Measurements from ENCODE around the gene JOSD1. TPM values are rescaled to one million over a fixed set of nuclear protein-coding genes. Genes with fewer than 3 reads are reported as not detected.
A peak's percentile ranks its signal among the peaks of the same experiment; 100 is the strongest.

The JOSD1 gene
- total and polyA plus RNA-seq, 10 of the 15 experiments (the other 5 are each of a cell fraction or from before 2014, with no cell fraction given): 6.2 to 54.6 (median 40.5) TPM

- TF ChIP-seq, protein P1, sequence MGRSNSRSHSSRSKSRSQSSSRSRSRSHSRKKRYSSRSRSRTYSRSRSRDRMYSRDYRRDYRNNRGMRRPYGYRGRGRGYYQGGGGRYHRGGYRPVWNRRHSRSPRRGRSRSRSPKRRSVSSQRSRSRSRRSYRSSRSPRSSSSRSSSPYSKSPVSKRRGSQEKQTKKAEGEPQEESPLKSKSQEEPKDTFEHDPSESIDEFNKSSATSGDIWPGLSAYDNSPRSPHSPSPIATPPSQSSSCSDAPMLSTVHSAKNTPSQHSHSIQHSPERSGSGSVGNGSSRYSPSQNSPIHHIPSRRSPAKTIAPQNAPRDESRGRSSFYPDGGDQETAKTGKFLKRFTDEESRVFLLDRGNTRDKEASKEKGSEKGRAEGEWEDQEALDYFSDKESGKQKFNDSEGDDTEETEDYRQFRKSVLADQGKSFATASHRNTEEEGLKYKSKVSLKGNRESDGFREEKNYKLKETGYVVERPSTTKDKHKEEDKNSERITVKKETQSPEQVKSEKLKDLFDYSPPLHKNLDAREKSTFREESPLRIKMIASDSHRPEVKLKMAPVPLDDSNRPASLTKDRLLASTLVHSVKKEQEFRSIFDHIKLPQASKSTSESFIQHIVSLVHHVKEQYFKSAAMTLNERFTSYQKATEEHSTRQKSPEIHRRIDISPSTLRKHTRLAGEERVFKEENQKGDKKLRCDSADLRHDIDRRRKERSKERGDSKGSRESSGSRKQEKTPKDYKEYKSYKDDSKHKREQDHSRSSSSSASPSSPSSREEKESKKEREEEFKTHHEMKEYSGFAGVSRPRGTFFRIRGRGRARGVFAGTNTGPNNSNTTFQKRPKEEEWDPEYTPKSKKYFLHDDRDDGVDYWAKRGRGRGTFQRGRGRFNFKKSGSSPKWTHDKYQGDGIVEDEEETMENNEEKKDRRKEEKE (IDR thresholded peaks at IDR 0.05): 0 out of 2 replicates have a peak, but pooled peaks have one; percentile 31
- peak; percentile 35 for TF ChIP-seq USF1 (IDR thresholded peaks at IDR 0.05; ENCODE audit: borderline replicate concordance, extremely low read length, insufficient read depth, low read depth, low read length)
- TF ChIP-seq NBN (IDR thresholded peaks at IDR 0.05): peak; percentile 93
- TF ChIP-seq MTA2 (IDR thresholded peaks at IDR 0.05; ENCODE audit: low read depth): peak; percentile 43
- TF ChIP-seq BCL3 (IDR thresholded peaks at IDR 0.05; ENCODE audit: borderline replicate concordance, insufficient read depth, low read depth, low read length, poor library complexity, severe bottlenecking): peak; percentile 13
- TF ChIP-seq CBX5 (IDR thresholded peaks at IDR 0.05; ENCODE audit: low read depth): no peak
- no peak for TF ChIP-seq PKNOX1 (IDR thresholded peaks at IDR 0.05)
- TF ChIP-seq PBX3 (IDR thresholded peaks at IDR 0.05; ENCODE audit: insufficient replicate concordance, low read depth, low read length): no peak
- no peak for TF ChIP-seq ZZZ3 (IDR thresholded peaks at IDR 0.05; ENCODE audit: control insufficient read depth, insufficient read length, low read depth)
Observed at GRCh38 chr22:38700789-38701628, at the start of gene JOSD1 (continued).
